Keratinocyte (primary cell): ENCODE measurements around the gene RBM4B. TPM values are rescaled to one million over a fixed set of nuclear protein-coding genes. Genes with fewer than 3 reads are reported as not detected.

Experiments used
- DNase-seq: peaks from one replicate; pipeline ENCODE4 v3.0.0-alpha.2; 2011; ENCODE audit warnings: low read depth, missing footprints, low spot score
- FAIRE-seq: peaks from 2 replicates; lab custom pipeline; 2011; peaks lifted over from hg19 to GRCh38; lab: Jason Lieb, UNC
- H2AFZ ChIP-seq: 2 replicates; pipeline ENCODE4 v1.6.0; 2012; ENCODE audit warnings: low read length, control low read depth, inconsistent platforms; ENCODE audit not compliant: control insufficient read depth
- H3K27ac ChIP-seq: 2 replicates; pipeline ENCODE4 v1.5.1; 2011; ENCODE audit warnings: low read length; ENCODE audit not compliant: control insufficient read depth, insufficient read depth
- H3K27me3 ChIP-seq: 3 replicates; pipeline ENCODE4 v1.6.0; 2011; ENCODE audit warnings: low read length; ENCODE audit not compliant: control insufficient read depth, insufficient read depth; ENCODE audit errors: extremely low read depth
- H3K36me3 ChIP-seq, 2 experiments: 2 replicates in 1 of 2; 3 replicates in 1 of 2; pipeline ENCODE4 v1.5.1; 2011; ENCODE audit warnings: low read length in 2 of 2, mild to moderate bottlenecking in 1 of 2; ENCODE audit not compliant: control insufficient read depth in 2 of 2, insufficient read depth in 2 of 2; ENCODE audit errors: extremely low read depth in 1 of 2
- H3K4me1 ChIP-seq: 3 replicates; pipeline ENCODE4 v1.5.1; 2011; ENCODE audit warnings: low read length; ENCODE audit not compliant: control insufficient read depth, insufficient read depth; ENCODE audit errors: extremely low read depth
- H3K4me2 ChIP-seq: 3 replicates; pipeline ENCODE4 v1.6.0; 2011; ENCODE audit warnings: low read depth, low read length; ENCODE audit not compliant: control insufficient read depth, insufficient read depth; ENCODE audit errors: extremely low read depth
- H3K4me3 ChIP-seq, 3 experiments: fragments of 200-600 bp in 1 of 3; sonication (generic) in 1 of 3; 2 replicates in 2 of 3; 3 replicates in 1 of 3; pipeline ENCODE4 v1.5.1; 2011 to 2016; ENCODE audit warnings: low read length in 3 of 3, mild to moderate bottlenecking in 3 of 3, control low read depth in 2 of 3, inconsistent platforms in 1 of 3, low read depth in 1 of 3, mixed read lengths in 1 of 3, mixed run types in 1 of 3, moderate library complexity in 1 of 3; ENCODE audit not compliant: control insufficient read depth in 2 of 3, insufficient read depth in 2 of 3; ENCODE audit errors: extremely low read depth in 1 of 3
- H3K79me2 ChIP-seq: 2 replicates; pipeline ENCODE4 v1.6.0; 2012; ENCODE audit warnings: low read length; ENCODE audit not compliant: control insufficient read depth, insufficient read depth
- H3K9ac ChIP-seq: 3 replicates; pipeline ENCODE4 v1.6.0; 2011; ENCODE audit warnings: low read length; ENCODE audit not compliant: control insufficient read depth, insufficient read depth; ENCODE audit errors: extremely low read depth
- H3K9me1 ChIP-seq: 3 replicates; pipeline ENCODE4 v1.6.0; 2011; ENCODE audit warnings: low read length; ENCODE audit not compliant: control insufficient read depth, insufficient read depth; ENCODE audit errors: extremely low read depth
- H3K9me3 ChIP-seq: 2 replicates; pipeline ENCODE4 v1.5.1; 2012; ENCODE audit warnings: low read depth, low read length; ENCODE audit not compliant: control insufficient read depth
- H4K20me1 ChIP-seq: 3 replicates; pipeline ENCODE4 v1.6.0; 2011; ENCODE audit warnings: low read length; ENCODE audit not compliant: control insufficient read depth, insufficient read depth; ENCODE audit errors: extremely low read depth
- CTCF ChIP-seq, 3 experiments: IDR thresholded peaks in 1 of 3; conservative IDR thresholded peaks in 1 of 3; optimal IDR thresholded peaks in 1 of 3; 2 replicates in 2 of 3; 3 replicates in 1 of 3; pipeline versions ENCODE3 to v1.5.1; 2011; ENCODE audit warnings: low read length in 3 of 3, mild to moderate bottlenecking in 3 of 3, moderate library complexity in 2 of 3, control low read depth in 1 of 3, inconsistent platforms in 1 of 3; ENCODE audit not compliant: insufficient read depth in 2 of 3; ENCODE audit errors: extremely low read depth in 1 of 3
- EZH2 ChIP-seq: IDR thresholded peaks from one replicate; pipeline ENCODE4 v1.6.1; 2012; ENCODE audit warnings: inconsistent platforms, mild to moderate bottlenecking, low read length, moderate library complexity
- dilution Hi-C: fragments of 300-500 bp; cut with MboI; formaldehyde crosslinking; loops from one replicate; pipeline ENCODE4 v1.7.0; 2020; ENCODE audit warnings: low sequenced_read_pairs; ENCODE audit not compliant: extremely low pct_ligation_motif_present
- polyA plus RNA-seq, 5 experiments: library from polyadenylated mRNA; depleted of rRNA in 3 of 5; stranded (reverse) in 3 of 5; stranded (forward) in 1 of 5; unstranded in 1 of 5; fragments of >200 nt; gene quantifications; 1 replicate in 1 of 5; 2 replicates in 3 of 5; 3 replicates in 1 of 5; pipeline versions ENCODE4 v1.2.1 to v1.2.3, GENCODE V29; 2011 to 2012; ENCODE audit warnings: missing spikeins in 2 of 5, low read depth in 1 of 5, low replicate concordance in 1 of 5

The RBM4B gene
- polyA plus RNA-seq, 1 donor (not counting 4 experiments of a cell fraction or from before 2014, with no cell fraction given): 20.9 TPM

GRCh38 chr11:66685276-66686099, 7.8 kb upstream of the RBM4B start:
- dilution Hi-C loops: loop anchor here (25.0 kb wide), 1 partner anchor 102 kb away; no protein-coding TSS in a partner anchor
- no peak for DNase-seq

GRCh38 chr11:66684635-66685034, 6.9 kb upstream of the RBM4B start:
- H3K36me3 ChIP-seq: peaks cover 8 to 9% of the 10 kb centered on the region in 2 experiments
- dilution Hi-C loops: loop anchor here (25.0 kb wide), 1 partner anchor 103 kb away; no protein-coding TSS in a partner anchor

More at GRCh38 chr11:66685276-66686099, 7.8 kb upstream of the RBM4B start:
- Histone ChIP-seq H3K9me1 (no peaks in the 10 kb centered on the region), H3K9me3 (no peaks in the 10 kb centered on the region), H3K4me1 (peaks cover 26% of the 10 kb centered on the region), H3K27ac (peak overlapping the region; percentile 92), H4K20me1 (no peaks in the 10 kb centered on the region), H3K4me3 (peak overlapping the region; percentile 36 to 63 (median 63)), H3K9ac (peak overlapping the region; percentile 83), H3K4me2 (peak overlapping the region; percentile 90), H3K79me2 (no peaks in the 10 kb centered on the region), H2AFZ (peak overlapping the region; percentile 60), H3K27me3 (no peaks in the 10 kb centered on the region), H3K36me3 (peaks cover 8 to 15% of the 10 kb centered on the region in 2 experiments)
- FAIRE-seq: no peak
- TF ChIP-seq EZH2 (no peak), CTCF (optimal IDR thresholded peaks at IDR 0.05 in 1 of 3, IDR thresholded peaks at IDR 0.05 in 1 of 3, conservative IDR thresholded peaks at IDR 0.05 in 1 of 3; ENCODE audit: extremely low read depth in 1 of 3, insufficient read depth in 2 of 3, low read length in 3 of 3) (peak in 1 of 3 experiments; percentile 32)

More at GRCh38 chr11:66684635-66685034, 6.9 kb upstream of the RBM4B start:
- FAIRE-seq (no peak), DNase-seq (no peak)
- Histone ChIP-seq H3K4me1 (peaks cover 26% of the 10 kb centered on the region), H3K27me3 (no peaks in the 10 kb centered on the region), H3K9me1 (no peaks in the 10 kb centered on the region), H2AFZ (no peak overlapping the region), H3K79me2 (no peaks in the 10 kb centered on the region), H3K9me3 (no peaks in the 10 kb centered on the region), H3K9ac (no peak overlapping the region), H3K4me2 (peak overlapping the region; percentile 90), H4K20me1 (no peaks in the 10 kb centered on the region), H3K27ac (no peak overlapping the region), H3K4me3 (no peak overlapping the region)
- TF ChIP-seq EZH2 (no peak), CTCF (optimal IDR thresholded peaks at IDR 0.05 in 1 of 3, IDR thresholded peaks at IDR 0.05 in 1 of 3, conservative IDR thresholded peaks at IDR 0.05 in 1 of 3; ENCODE audit: extremely low read depth in 1 of 3, insufficient read depth in 2 of 3, low read length in 3 of 3) (no peak)
